ENCODE measurements around the gene UBA7. TPM values are rescaled to one million over a fixed set of nuclear protein-coding genes. Genes with fewer than 3 reads are reported as not detected.
"Not testable (repeated sequence)": the region's sequence is repeated elsewhere in the genome, so short reads cannot be mapped to it uniquely, and the experiment has no call there.

UBA7 gene
- total RNA-seq, 1 donor from 2014 or later = 18.9 TPM

DNA sequence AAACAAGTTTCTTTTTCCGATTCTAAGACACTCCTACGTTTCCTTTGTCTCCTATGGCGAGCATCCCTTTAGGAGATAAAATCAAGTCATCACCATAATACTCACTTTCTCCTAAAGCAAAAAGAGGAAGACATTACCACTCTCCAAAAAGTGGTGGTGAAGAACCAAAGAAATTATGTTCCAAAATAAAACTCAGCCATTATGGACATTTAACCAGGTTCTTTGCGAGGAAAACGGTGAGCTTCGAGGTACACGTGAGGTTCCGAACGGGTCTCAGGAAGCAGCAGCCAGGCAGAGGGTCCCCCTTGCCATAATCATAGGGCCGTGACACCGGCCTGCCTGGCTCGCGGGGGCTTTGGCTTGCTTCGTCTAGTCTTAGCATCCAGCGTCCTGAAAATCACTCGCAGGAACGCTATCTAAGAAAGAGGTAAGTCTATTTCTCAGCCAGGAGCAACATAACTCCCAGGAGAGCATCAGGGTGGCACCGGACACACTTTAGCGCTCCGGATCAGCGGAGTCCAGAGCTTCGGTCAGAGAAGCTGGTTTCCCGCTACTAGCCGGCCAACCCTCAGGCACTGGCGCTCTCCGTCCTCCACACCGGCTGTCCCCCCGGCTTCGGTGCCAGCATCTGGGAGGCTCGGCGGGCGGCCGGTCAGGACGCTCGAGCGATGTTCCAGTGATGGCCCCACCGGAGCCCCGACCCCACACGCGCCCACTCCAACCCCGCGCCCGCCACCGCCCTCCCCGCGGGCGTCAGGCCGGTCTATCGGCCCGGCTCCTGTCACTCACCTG, 28.0 kb downstream of the UBA7 start:
- Histone ChIP-seq H3K4me2 (ENCODE audit: low read length) (peak overlapping the region; percentile 86), H3K9me3 (ENCODE audit: insufficient read depth, low read depth, low read length) (no peaks in the 10 kb centered on the region), H3K4me1 (ENCODE audit: insufficient read depth, low read length) (peaks cover 14% of the 10 kb centered on the region), H3K36me3 (ENCODE audit: insufficient read depth, low read length) (peaks cover 2% of the 10 kb centered on the region), H3K4me3 (ENCODE audit: insufficient read depth, low read depth, low read length) (peak overlapping the region; percentile 80), H3K27me3 (ENCODE audit: insufficient read depth, low read length) (no peaks in the 10 kb centered on the region), H3K9ac (ENCODE audit: low read length) (peak overlapping the region; percentile 87), H4K20me1 (ENCODE audit: insufficient read depth, low read length) (peaks cover 13% of the 10 kb centered on the region), H3K27ac (ENCODE audit: low read depth, low read length) (peak overlapping the region; percentile 86), H2AFZ (ENCODE audit: low read depth, low read length) (peak overlapping the region; percentile 59), H3K79me2 (ENCODE audit: insufficient read depth, low read length) (peaks cover 50% of the 10 kb centered on the region)
- peak; percentile 30 for DNase-seq (ENCODE audit: low read depth)
- Mint-ChIP-seq H3K27ac (ENCODE audit: unreplicated experiment) (peak overlapping the region; percentile 79), H3K36me3 (ENCODE audit: low read depth, unreplicated experiment) (peaks cover 7% of the 10 kb centered on the region), H3K9me3 (ENCODE audit: unreplicated experiment) (peaks cover 2% of the 10 kb centered on the region), H3K4me1 (ENCODE audit: low read depth, unreplicated experiment) (peaks cover 14% of the 10 kb centered on the region), H3K27me3 (ENCODE audit: low read depth, unreplicated experiment) (no peaks in the 10 kb centered on the region), H3K4me3 (ENCODE audit: unreplicated experiment) (peak overlapping the region; percentile 91)
- no peak for TF ChIP-seq EZH2 (IDR thresholded peaks at IDR 0.05; ENCODE audit: insufficient read depth, low read length)
- TF ChIP-seq, protein P1, sequence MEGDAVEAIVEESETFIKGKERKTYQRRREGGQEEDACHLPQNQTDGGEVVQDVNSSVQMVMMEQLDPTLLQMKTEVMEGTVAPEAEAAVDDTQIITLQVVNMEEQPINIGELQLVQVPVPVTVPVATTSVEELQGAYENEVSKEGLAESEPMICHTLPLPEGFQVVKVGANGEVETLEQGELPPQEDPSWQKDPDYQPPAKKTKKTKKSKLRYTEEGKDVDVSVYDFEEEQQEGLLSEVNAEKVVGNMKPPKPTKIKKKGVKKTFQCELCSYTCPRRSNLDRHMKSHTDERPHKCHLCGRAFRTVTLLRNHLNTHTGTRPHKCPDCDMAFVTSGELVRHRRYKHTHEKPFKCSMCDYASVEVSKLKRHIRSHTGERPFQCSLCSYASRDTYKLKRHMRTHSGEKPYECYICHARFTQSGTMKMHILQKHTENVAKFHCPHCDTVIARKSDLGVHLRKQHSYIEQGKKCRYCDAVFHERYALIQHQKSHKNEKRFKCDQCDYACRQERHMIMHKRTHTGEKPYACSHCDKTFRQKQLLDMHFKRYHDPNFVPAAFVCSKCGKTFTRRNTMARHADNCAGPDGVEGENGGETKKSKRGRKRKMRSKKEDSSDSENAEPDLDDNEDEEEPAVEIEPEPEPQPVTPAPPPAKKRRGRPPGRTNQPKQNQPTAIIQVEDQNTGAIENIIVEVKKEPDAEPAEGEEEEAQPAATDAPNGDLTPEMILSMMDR (IDR thresholded peaks at IDR 0.05; ENCODE audit: insufficient read depth, low read depth, low read length) = no peak
- no peak for FAIRE-seq

DNA sequence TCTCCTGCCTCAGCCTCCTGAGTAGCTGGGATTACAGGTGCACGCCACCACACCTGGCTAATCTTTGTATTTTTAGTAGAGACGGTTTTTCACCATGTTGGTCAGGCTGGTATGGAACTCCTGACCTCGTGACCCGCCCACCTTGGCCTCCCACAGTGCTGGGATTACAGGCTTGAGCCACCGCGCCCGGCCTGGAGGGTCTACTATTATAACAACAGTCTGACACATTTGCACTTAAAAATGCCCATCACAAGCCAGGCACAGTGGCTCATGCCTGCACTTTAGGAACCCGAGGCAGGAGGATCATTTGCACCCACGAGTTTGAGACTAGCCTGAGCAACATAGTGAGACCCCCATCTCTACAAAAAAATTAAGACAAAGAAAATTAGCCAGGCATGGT, 31.5 kb downstream of the UBA7 start:
- H3K4me3 ChIP-seq (ENCODE audit: insufficient read depth, low read depth, low read length); H3K9ac ChIP-seq (ENCODE audit: low read length); H3K4me3 Mint-ChIP-seq (ENCODE audit: unreplicated experiment); H3K9me3 Mint-ChIP-seq (ENCODE audit: unreplicated experiment); H3K9me3 ChIP-seq (ENCODE audit: insufficient read depth, low read depth, low read length); H3K27ac Mint-ChIP-seq (ENCODE audit: unreplicated experiment); H3K4me2 ChIP-seq (ENCODE audit: low read length); H3K36me3 Mint-ChIP-seq (ENCODE audit: low read depth, unreplicated experiment); H2AFZ ChIP-seq (ENCODE audit: low read depth, low read length); H3K27ac ChIP-seq (ENCODE audit: low read depth, low read length); H3K27me3 ChIP-seq (ENCODE audit: insufficient read depth, low read length); H3K36me3 ChIP-seq (ENCODE audit: insufficient read depth, low read length); H3K27me3 Mint-ChIP-seq (ENCODE audit: low read depth, unreplicated experiment); DNase-seq (ENCODE audit: low read depth); FAIRE-seq: not testable (repeated sequence)
- Histone ChIP-seq H3K4me1 (ENCODE audit: insufficient read depth, low read length) (peaks cover 12% of the 10 kb centered on the region), H4K20me1 (ENCODE audit: insufficient read depth, low read length) (peaks cover 41% of the 10 kb centered on the region), H3K79me2 (ENCODE audit: insufficient read depth, low read length) (peaks cover 80% of the 10 kb centered on the region)
- H3K4me1 Mint-ChIP-seq (ENCODE audit: low read depth, unreplicated experiment) = peaks cover 19% of the 10 kb centered on the region

DNA sequence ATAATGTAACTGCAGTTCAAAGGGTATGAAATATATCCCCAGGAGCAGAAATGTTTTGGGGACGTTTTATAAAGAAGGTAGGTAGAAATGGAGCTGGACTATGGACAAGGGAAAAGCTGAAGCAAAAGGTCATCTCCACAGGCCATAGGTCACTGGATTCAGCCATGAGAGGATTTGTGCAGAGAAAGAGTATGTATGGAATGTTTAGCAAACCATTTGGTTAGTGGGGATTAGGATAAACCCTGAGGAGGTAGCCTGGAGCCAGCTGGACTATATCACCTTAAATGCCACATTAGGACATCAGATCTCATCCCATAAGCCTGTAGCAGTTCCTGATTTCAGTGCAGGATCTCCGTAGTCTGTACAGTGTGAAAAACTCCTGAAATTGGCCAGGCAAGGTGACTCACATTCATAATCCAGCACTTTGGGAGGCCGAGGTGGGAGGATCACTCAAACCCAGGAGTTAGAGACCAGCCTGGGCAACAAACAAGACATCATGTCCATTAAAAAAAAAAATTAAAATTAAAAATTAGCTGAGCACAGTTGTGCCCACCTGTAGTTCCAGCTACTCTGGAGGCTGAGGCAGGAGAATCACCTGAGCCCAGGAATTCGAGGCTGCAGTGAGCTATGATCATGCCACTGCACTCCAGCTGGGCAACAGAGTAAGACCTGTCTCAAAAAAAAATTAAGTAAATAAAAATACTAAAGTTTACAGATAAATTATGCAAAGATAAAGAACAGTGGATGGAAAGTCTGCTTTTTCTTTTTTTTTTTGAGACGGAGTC, 32.1 kb downstream of the UBA7 start:
- Mint-ChIP-seq H3K27ac (ENCODE audit: unreplicated experiment) (no peak overlapping the region), H3K4me1 (ENCODE audit: low read depth, unreplicated experiment) (peaks cover 19% of the 10 kb centered on the region), H3K4me3 (ENCODE audit: unreplicated experiment) (peak overlapping the region; percentile 21), H3K27me3 (ENCODE audit: low read depth, unreplicated experiment) (no peaks in the 10 kb centered on the region), H3K9me3 (ENCODE audit: unreplicated experiment) (peaks cover 2% of the 10 kb centered on the region), H3K36me3 (ENCODE audit: low read depth, unreplicated experiment) (peaks cover 7% of the 10 kb centered on the region)
- no peak for DNase-seq (ENCODE audit: low read depth)
- peaks cover 47% of the 10 kb centered on the region for H4K20me1 ChIP-seq (ENCODE audit: insufficient read depth, low read length)
- H3K4me2 ChIP-seq (ENCODE audit: low read length) = no peak overlapping the region
- no peaks in the 10 kb centered on the region for H3K9me3 ChIP-seq (ENCODE audit: insufficient read depth, low read depth, low read length)
- peaks cover 7% of the 10 kb centered on the region for H3K36me3 ChIP-seq (ENCODE audit: insufficient read depth, low read length)
- no peak overlapping the region for H3K9ac ChIP-seq (ENCODE audit: low read length)
- no peak overlapping the region for H3K4me3 ChIP-seq (ENCODE audit: insufficient read depth, low read depth, low read length)
- FAIRE-seq = no peak
- H3K4me1 ChIP-seq (ENCODE audit: insufficient read depth, low read length) = peaks cover 7% of the 10 kb centered on the region
- TF ChIP-seq EZH2 (IDR thresholded peaks at IDR 0.05; ENCODE audit: insufficient read depth, low read length) = no peak
- TF ChIP-seq, protein P1 (IDR thresholded peaks at IDR 0.05; ENCODE audit: insufficient read depth, low read depth, low read length) = no peak
- H3K79me2 ChIP-seq (ENCODE audit: insufficient read depth, low read length) = peaks cover 87% of the 10 kb centered on the region
- no peak overlapping the region for H2AFZ ChIP-seq (ENCODE audit: low read depth, low read length)
- H3K27me3 ChIP-seq (ENCODE audit: insufficient read depth, low read length) = no peaks in the 10 kb centered on the region
- H3K27ac ChIP-seq (ENCODE audit: low read depth, low read length) = no peak overlapping the region

DNA sequence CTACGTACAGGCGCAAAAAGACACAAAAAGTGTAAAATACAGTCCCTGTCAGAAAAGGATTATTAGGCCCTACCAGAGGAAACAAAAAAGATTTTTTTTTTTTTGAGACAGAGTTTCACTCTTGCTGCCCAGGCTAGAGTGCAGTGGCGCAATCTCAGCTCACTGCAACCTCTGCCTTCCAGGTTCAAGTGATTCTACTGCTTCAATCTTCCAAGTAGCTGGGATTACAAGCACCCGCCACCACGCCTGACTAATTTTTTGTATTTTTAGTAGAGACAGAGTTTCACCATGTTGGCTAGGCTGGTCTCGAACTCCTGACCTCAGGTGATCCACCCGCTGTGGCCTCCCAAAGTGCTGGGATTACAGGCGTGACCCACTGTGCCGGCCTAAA, 32.8 kb downstream of the UBA7 start:
- H3K27me3 ChIP-seq (ENCODE audit: insufficient read depth, low read length); FAIRE-seq; H3K9ac ChIP-seq (ENCODE audit: low read length); H2AFZ ChIP-seq (ENCODE audit: low read depth, low read length); H3K36me3 ChIP-seq (ENCODE audit: insufficient read depth, low read length); DNase-seq (ENCODE audit: low read depth); H3K4me3 Mint-ChIP-seq (ENCODE audit: unreplicated experiment); H3K27me3 Mint-ChIP-seq (ENCODE audit: low read depth, unreplicated experiment); H3K9me3 Mint-ChIP-seq (ENCODE audit: unreplicated experiment); H3K36me3 Mint-ChIP-seq (ENCODE audit: low read depth, unreplicated experiment); H3K4me1 ChIP-seq (ENCODE audit: insufficient read depth, low read length); H3K4me3 ChIP-seq (ENCODE audit: insufficient read depth, low read depth, low read length); H3K27ac ChIP-seq (ENCODE audit: low read depth, low read length); H3K9me3 ChIP-seq (ENCODE audit: insufficient read depth, low read depth, low read length); H3K4me2 ChIP-seq (ENCODE audit: low read length): not testable (repeated sequence)
- H3K27ac Mint-ChIP-seq (ENCODE audit: unreplicated experiment) = peak overlapping the region; percentile 29
- Histone ChIP-seq H3K79me2 (ENCODE audit: insufficient read depth, low read length) (peaks cover 89% of the 10 kb centered on the region), H4K20me1 (ENCODE audit: insufficient read depth, low read length) (peaks cover 51% of the 10 kb centered on the region)
- peaks cover 19% of the 10 kb centered on the region for H3K4me1 Mint-ChIP-seq (ENCODE audit: low read depth, unreplicated experiment)
